ENCODE data around the gene DUS1L.

DUS1L gene

DNA sequence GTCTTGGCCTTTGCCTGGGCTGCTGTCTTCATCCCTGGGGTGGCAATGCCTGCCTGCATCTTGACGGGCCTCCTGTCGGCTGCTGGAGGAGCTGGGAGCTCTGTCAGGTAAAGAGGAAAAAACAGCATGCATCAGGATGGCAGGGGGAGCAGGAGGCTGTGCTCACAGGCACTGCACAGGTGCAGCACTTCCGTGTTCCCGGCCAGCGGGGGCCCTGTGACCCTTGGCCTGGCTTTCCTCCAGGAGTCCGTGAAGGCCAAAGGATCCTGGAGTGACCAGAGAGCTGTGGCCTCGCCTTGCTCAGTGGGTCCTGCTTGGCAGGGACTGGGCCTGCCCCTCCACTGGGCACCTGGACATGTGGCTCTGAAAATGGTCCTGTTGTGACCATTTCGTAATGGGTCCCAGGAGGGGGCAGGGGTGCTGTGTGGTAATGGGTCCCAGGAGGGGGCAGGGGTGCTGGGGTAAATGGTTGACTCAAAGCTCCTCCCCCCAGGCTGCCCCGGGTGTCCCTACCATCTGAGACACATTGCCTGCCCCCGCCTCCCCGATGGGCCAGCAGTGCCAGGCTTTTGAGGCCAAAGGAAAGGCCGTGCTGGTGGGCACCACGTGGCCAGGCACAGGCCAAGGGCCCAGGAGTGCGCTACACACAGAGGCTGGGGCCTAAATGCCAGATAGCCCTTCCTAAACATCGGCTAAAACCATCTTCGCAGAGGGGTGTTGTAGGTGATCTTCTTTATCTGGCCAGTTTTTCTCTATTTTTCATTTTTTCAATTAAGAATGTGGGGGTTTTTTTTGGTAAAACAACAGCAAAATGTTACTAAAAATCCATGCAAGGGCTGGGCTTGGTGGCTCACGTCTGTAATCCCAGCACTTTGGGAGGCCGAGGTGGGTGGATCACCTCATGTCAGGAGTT lies 36.4 kb upstream of the DUS1L start:
- DNase-seq: peak; percentile 38

- DNase-seq: no peak
Observed at GRCh38 chr17:82101301-82101715, 35.7 kb upstream of the DUS1L start.

- DNase-seq: no peak
Observed at GRCh38 chr17:82100502-82101298, 35.1 kb upstream of the DUS1L start.

- peak; percentile 94 for DNase-seq
Observed at GRCh38 chr17:82098939-82099763, 33.5 kb upstream of the DUS1L start.

DNA sequence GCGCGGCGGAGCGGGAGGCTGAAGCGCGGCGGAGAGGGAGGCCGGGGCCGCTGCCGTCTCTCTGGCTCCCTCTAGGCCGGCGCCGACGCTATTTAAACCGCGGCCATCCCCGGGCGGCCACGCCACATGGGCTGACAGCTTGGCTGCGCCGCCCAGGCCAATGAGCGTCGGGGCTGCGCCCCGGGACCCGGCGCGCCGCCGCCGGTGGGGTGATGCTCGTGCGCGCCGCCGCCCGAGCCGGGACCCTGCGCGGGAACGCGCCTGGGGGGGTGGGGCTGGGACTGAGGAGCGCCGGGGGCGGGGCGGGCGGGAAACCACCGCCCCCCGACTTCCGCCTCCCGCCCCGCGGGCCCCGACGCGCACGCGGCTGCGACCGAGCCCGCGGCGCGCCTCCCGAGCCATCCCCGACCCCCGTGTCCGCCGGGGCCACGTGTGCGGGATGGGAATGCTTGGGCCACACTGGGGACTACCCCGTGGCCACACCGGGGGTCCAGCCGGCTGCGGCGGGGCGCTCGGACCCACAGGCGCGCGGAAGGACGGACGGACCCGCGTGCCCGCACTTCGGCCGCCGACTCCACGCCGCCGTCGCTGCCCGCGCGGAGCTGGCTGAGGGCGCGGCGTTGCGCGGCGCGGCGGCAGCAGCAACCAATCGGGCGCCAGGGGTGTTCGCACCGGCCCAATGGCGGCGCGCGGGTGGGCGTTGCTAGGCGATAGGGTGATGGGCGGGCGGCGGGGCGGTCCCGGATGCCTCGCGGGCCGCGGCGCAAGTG lies 32.8 kb upstream of the DUS1L start, which contains the start of gene FASN:
FASN (minus strand) TSS at position 68 of the 770 bp plus-strand sequence. CDS start 1,791 bp downstream, outside the sequence.
- DNase-seq: peak; percentile 99

GRCh38 chr17:82097919-82098168 lies 32.2 kb upstream of the DUS1L start:
- DNase-seq: peak; percentile 74

DNA sequence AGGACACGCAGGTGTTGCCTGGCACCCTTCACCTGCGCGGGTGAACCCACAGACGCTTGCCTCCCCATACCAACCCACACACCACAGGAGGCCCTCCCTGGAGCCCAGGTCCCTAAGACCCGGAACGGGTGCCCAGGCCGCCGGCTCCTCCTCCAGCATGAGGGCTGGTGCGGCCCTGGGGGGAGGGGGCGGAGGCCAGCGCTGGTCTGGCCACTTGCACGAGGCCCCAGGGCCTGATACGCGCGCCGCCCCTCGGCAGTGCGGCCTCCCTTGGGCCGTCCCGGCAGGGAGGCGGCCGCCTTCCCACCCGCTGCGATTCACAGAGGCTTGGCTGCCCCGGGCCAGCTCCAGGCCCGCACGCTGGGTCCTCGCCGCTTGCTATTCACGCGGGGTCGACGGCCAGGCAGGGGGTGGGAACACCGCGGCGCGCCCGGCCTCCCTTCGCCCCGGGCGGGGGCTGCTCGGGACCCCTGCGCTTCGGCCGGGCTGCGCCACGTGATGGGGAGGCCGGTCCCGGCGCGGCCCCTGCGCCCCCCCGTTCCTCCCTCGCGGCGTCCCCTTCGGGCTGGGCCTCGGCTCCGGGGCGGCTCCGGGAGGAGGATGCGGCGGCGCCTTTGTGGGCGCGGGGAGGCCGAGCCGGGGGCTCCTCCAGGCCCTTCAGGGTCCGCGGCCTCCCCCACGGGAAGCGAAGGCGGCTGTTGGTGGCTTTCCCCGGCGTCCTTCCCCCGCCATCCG lies 31.7 kb upstream of the DUS1L start:
- peak; percentile 84 for DNase-seq

DNA sequence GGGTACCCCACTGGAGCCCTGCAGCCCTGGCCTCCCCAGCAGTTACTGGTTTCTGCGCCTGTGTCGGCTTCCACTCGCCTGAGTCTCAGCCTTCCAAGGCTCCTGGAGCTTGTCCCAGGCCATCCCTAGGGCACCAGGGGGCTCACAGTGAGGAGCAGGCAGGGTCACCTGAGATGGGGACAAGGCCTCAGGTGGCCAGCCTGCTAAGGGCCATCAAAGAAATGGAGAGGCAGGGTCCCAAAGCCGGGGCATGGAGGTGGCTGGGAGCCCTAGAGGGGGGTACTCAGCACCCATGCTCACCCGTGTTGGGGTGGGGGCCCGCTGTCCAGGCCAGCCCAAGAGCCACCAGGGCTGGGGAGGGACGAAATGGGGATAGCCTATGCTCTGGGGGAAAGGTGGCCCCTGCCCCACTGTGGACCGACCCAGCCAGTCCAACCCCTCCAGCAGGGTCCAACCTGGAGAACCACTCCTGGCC lies 31.1 kb upstream of the DUS1L start:
- no peak for DNase-seq

DNA sequence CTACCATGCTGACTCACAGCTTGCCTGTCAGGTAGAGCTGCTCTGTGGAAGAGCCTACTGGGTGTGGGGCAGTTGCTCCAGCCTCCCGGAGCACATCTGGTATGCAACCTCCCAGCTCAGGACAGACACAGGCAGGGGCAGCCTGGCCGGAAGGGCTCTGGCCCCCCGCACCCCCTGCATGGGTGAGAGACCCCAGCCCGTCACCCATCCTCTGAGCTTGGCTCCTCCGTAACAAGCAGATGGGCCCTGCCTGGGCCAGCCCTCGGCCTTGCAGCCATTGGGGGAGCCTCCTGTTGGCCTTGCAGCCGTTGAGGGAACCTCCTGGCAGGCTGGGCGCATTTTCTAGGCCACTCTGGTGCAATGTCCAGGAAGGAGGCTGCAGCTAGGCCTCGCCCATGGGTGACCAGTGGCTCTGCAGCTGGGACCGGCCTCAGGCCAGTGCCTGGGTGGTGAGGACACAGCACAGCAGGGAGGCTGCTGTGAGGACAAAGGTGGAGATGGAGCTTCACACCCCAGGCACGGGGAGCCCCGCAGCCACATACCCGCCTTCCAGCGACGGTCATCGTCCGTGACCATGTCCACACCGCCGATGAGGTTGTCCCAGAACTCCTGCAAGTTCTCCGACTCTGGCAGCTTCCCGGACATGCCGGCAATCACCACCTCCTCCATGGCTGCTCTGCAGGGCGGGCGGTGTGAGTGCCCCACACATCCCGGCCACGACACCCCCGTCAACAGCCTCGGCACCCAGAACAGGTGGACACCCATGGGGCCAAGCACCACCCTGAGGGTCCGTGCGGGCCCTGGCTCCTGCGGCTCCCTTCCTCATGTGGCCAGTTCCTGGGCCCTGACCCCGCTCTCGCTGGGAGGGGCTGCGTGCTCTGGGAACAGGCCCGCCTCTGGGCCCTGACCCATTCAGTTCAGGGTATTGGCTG lies 30.4 kb upstream of the DUS1L start:
- DNase-seq: no peak

- no peak for DNase-seq
Observed at GRCh38 chr17:82094931-82095776, 29.6 kb upstream of the DUS1L start.

DNA sequence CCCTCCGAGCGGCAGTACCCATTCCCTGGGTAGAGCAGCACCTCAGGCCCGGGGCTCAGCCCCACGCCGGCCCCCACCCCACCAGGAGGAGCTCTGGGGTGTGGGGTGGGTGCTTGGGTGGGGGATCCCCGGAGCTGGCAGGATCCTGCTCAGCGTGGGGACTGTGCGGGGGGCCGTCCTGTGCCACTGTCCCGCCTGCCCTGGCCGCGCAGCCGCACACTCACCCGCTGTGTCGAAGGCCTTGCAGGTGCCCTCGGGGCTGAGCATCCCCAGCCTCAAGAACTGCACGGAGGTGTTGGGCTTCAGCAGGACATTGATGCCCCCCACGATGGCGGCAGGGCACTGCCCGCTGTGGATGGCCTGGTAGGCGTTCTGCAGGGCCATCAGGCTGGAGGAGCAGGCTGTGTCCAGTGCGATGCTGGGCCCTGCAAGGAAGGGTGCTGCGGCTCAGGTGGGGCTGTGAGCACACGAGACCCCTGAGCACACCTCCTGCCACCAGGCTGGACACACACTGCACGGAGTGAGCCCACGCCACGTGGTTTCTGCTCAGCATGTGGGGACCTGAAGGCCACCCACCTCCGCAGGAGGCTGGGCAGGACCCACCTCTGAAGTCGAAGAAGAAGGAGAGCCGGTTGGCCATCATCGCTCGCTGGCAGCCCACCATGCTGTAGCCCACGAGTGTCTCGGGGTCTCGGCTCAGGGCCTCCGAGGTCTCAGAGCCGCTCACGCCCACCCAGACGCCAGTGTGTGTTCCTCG lies 27.6 kb upstream of the DUS1L start:
- no peak for DNase-seq

- no peak for DNase-seq
Observed at GRCh38 chr17:82092628-82092994, 27.0 kb upstream of the DUS1L start.

DNA sequence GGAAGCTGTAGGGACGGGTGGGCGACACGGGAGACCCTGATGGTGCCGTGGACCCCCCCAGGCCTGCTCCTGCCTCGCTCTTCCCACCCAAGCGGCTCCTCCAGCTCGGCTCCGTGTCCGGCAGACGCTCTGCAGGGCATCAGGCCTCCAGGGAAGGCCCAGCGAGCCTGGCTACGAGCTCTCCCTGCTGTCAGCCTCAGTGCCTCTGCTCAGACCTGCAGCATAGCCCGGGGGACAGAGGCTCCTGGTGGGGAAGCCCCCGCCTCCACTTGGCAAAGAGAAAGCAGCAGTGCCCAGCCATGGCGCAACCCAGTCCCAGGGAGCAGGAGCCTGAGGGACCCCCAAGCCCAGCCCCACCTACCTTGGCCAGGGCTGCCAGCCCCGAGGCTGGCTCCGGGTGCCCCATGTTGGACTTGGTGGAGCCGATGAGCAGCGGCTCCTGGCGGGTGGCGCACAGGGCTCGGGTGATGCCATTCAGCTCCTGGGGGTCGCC lies 26.5 kb upstream of the DUS1L start:
- DNase-seq: no peak

GRCh38 chr17:82091264-82092066 lies 25.9 kb upstream of the DUS1L start:
- no peak for DNase-seq

DNA sequence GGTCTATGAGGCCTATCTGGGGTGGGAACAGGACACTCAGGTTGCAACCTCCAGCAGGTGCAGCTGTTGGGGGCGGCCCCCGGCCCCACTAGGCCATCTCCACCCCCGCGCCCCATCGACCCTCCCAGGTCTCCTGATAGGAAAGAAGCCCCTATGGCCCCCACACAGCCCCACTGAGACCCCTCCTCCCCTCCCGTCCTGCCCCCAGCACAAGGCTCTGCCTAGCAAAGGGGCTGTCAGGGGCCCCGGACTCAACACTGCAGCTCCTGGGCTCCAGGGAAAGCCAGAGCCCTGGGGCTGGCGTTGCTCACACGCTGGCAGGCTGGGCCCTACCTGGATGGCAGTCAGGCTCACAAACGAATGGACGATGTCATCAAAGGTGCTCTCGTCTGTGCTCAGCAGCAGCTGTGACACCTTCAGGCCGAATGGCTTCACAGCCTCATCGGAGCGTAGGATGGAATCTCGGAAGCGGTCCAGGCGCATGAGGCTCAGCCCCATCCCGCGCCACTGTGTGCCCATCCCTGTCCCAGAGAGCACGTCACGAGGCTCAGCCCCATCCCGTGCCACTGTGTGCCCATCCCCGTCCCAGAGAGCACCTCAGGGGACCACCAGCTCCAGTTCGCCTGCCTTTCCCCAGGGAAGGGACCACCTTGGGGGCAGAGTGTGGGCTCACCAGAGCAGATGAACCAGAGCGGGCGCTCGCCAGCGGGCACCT lies 25.1 kb upstream of the DUS1L start:
- no peak for DNase-seq

Measured in right kidney (tissue), 1 donor.